Right lobe of liver (tissue), 4 donors: Measurements from ENCODE around the gene TUT4.

Experiments
- CTCF ChIP-seq, 4 donors: fragments of 200-600 bp in 3 of 4; fragments of 450-650 bp in 1 of 4; IDR thresholded peaks; one replicate each; pipeline versions ENCODE4 v1.5.1 to v1.8.0; 2016 to 2022; ENCODE audit warnings: antibody characterized with exemption in 4 of 4, mild to moderate bottlenecking in 2 of 4
- POLR2A ChIP-seq: fragments of 450-650 bp; IDR thresholded peaks from one replicate; pipeline ENCODE4 v1.6.1; 2017; ENCODE audit warnings: antibody characterized with exemption, mild to moderate bottlenecking
- donor health status: DM: no; HTN: no; CAD: no.
- donor health status: DM: no; HTN: no; CAD: no.
- donor health status: DM: no; HTN: yes; CAD: no.

DNA sequence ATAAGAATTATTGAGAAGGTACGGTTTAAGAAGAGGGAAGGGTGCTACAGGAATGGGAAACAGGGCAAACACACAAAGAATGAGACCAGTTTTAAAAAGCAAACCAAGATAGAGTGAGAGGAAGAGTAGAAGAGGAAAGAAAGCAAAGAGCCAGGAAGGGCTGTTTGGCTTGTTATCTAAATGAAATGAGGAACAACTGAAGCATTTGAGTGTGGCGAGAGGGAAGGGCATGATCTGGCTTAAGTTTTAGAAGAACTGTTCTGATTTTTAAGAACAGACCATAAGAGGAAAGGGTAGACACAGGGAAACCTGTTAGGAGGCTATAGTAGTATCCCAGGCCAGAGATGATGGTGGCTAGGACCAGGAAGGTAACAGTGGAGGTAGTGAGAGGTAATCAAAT is 73.8 kb downstream of the TUT4 start:
- TF ChIP-seq CTCF (IDR thresholded peaks at IDR 0.05) (no peak), POLR2A (no peak)
